Measurements from ENCODE around the gene EN1.
A peak's percentile ranks its signal among the peaks of the same experiment; 100 is the strongest.

EN1 gene

GRCh38 chr2:118855451-118856279 is 8.2 kb upstream of the EN1 start:
- DNase-seq, result peak; percentile 59

GRCh38 chr2:118854507-118855345 is 7.3 kb upstream of the EN1 start:
- DNase-seq, result no peak

GRCh38 chr2:118853651-118854291 is 6.3 kb upstream of the EN1 start:
- peak; percentile 2 for DNase-seq

- no peak for DNase-seq
Observed at GRCh38 chr2:118853129-118853640, 5.7 kb upstream of the EN1 start.

- DNase-seq, result no peak
Observed at GRCh38 chr2:118852605-118853128, 5.2 kb upstream of the EN1 start.

GRCh38 chr2:118851650-118852049 is 4.2 kb upstream of the EN1 start:
- no peak for DNase-seq

GRCh38 chr2:118850901-118851415 is 3.5 kb upstream of the EN1 start:
- no peak for DNase-seq

GRCh38 chr2:118850168-118850900 is 2.9 kb upstream of the EN1 start:
- DNase-seq, result no peak

GRCh38 chr2:118849226-118850167 is 2.0 kb upstream of the EN1 start:
- DNase-seq, result no peak

- no peak for DNase-seq
Observed at GRCh38 chr2:118848381-118849225, 1.2 kb upstream of the EN1 start.

- DNase-seq, result no peak
Observed at GRCh38 chr2:118847762-118848172, 319 bp upstream of the EN1 start.

GRCh38 chr2:118846442-118846952 is 951 bp downstream of the EN1 start:
- no peak for DNase-seq

- no peak for DNase-seq
Observed at GRCh38 chr2:118845522-118846441, 1.7 kb downstream of the EN1 start.

- DNase-seq, result no peak
Observed at GRCh38 chr2:118845005-118845521, 2.4 kb downstream of the EN1 start.

GRCh38 chr2:118844261-118845004 is 3.0 kb downstream of the EN1 start:
- DNase-seq, result no peak

GRCh38 chr2:118843483-118844132 is 3.8 kb downstream of the EN1 start:
- DNase-seq, result no peak

Data from MV-4-11 (cell line).